OCI-LY3 (cell line): ENCODE data around the gene PITX2.

Experiments used
- H2AFZ ChIP-seq: fragments of 200-600, 300-600 bp; shearing (Covaris generic); 2 replicates; pipeline ENCODE4 v1.6.0; 2014; ENCODE audit warnings: antibody characterized with exemption, low read depth, low read length
- H3K27ac ChIP-seq: fragments of 200-600, 300-600 bp; sonication (generic); 2 replicates; pipeline ENCODE4 v1.5.1; 2014; ENCODE audit warnings: mild to moderate bottlenecking, low read length, moderate library complexity, mixed read lengths
- H3K27me3 ChIP-seq: fragments of 200-600, 300-600 bp; sonication (generic); 2 replicates; pipeline ENCODE4 v1.6.1; 2014; ENCODE audit warnings: low read depth, low read length, mixed read lengths
- H3K36me3 ChIP-seq: fragments of 200-600, 300-600 bp; sonication (generic); replicated peaks from 2 replicates; pipeline ENCODE3; 2014; ENCODE audit warnings: low read depth, low read length, mixed read lengths
- H3K4me1 ChIP-seq: fragments of 300-600, 200-600 bp; sonication (generic); 2 replicates; pipeline ENCODE4 v1.6.1; 2014; ENCODE audit warnings: low read length, mixed read lengths
- H3K4me2 ChIP-seq: fragments of 200-600, 300-600 bp; sonication (generic); 2 replicates; pipeline ENCODE4 v1.6.1; 2014; ENCODE audit warnings: low read length, mixed read lengths
- H3K4me3 ChIP-seq: fragments of 300-600, 200-600 bp; sonication (generic); 2 replicates; pipeline ENCODE4 v1.5.1; 2014; ENCODE audit warnings: antibody characterized with exemption, mild to moderate bottlenecking, low read length, moderate library complexity
- H3K79me2 ChIP-seq: fragments of 300-600, 200-600 bp; shearing (Covaris generic); 2 replicates; pipeline ENCODE4 v1.6.1; 2014; ENCODE audit warnings: mild to moderate bottlenecking, low read length, mixed read lengths
- H3K9ac ChIP-seq: fragments of 300-600, 200-600 bp; shearing (Covaris generic); 2 replicates; pipeline ENCODE4 v1.6.0; 2014; ENCODE audit warnings: mild to moderate bottlenecking, low read length, moderate library complexity
- H3K9me3 ChIP-seq: fragments of 200-600, 300-600 bp; shearing (Covaris generic); 2 replicates; pipeline ENCODE4 v1.6.1; 2014; ENCODE audit warnings: low read length, mixed read lengths; ENCODE audit not compliant: insufficient read depth
- H4K20me1 ChIP-seq: fragments of 200-600, 300-600 bp; sonication (generic); 2 replicates; pipeline ENCODE4 v1.6.1; 2016; ENCODE audit warnings: low read length, mixed read lengths; ENCODE audit not compliant: insufficient read depth
- CTCF ChIP-seq: fragments of 200-600, 300-600 bp; sonication (generic); IDR thresholded peaks from 2 replicates; pipeline ENCODE4 v1.5.1; 2014; ENCODE audit warnings: antibody characterized with exemption, low read length, low read depth
- EZH2phosphoT487 ChIP-seq: fragments of 200-600 bp; shearing (Covaris generic); IDR thresholded peaks from 2 replicates; pipeline ENCODE4 v1.6.1; 2018; ENCODE audit warnings: antibody characterized with exemption, mixed run types, low read depth

The PITX2 gene

GRCh38 chr4:110609044-110609750 lies 13.7 kb downstream of the PITX2 start:
- no peak for TF ChIP-seq CTCF
- TF ChIP-seq EZH2phosphoT487, result no peak
- Histone ChIP-seq H3K9ac (no peak overlapping the region), H3K79me2 (no peaks in the 10 kb centered on the region), H3K27me3 (no peaks in the 10 kb centered on the region), H3K4me3 (no peak overlapping the region), H3K36me3 (no peaks in the 10 kb centered on the region), H3K9me3 (no peaks in the 10 kb centered on the region), H3K4me2 (no peak overlapping the region), H3K27ac (no peak overlapping the region), H3K4me1 (no peaks in the 10 kb centered on the region), H2AFZ (no peak overlapping the region), H4K20me1 (no peaks in the 10 kb centered on the region)

- Histone ChIP-seq H3K9me3 (no peaks in the 10 kb centered on the region), H3K4me3 (no peak overlapping the region), H3K79me2 (no peaks in the 10 kb centered on the region), H3K9ac (no peak overlapping the region), H3K4me1 (no peaks in the 10 kb centered on the region), H4K20me1 (no peaks in the 10 kb centered on the region), H3K36me3 (no peaks in the 10 kb centered on the region), H2AFZ (no peak overlapping the region), H3K27ac (no peak overlapping the region), H3K27me3 (no peaks in the 10 kb centered on the region), H3K4me2 (no peak overlapping the region)
- TF ChIP-seq CTCF, result no peak
- no peak for TF ChIP-seq EZH2phosphoT487
These were observed 17.8 kb downstream of the PITX2 start for GRCh38 chr4:110605077-110605476.

GRCh38 chr4:110602061-110602460 lies 20.8 kb downstream of the PITX2 start:
- H3K36me3 ChIP-seq, result no peaks in the 10 kb centered on the region
- H3K27ac ChIP-seq, result no peak overlapping the region
- H3K27me3 ChIP-seq, result no peaks in the 10 kb centered on the region
- H3K9me3 ChIP-seq, result peaks cover 3% of the 10 kb centered on the region; the same call in 1 of the 2 replicates
- H4K20me1 ChIP-seq, result no peaks in the 10 kb centered on the region
- H3K9ac ChIP-seq, result no peak overlapping the region
- H3K4me3 ChIP-seq, result no peak overlapping the region
- no peaks in the 10 kb centered on the region for H3K4me1 ChIP-seq
- no peaks in the 10 kb centered on the region for H3K79me2 ChIP-seq
- H2AFZ ChIP-seq, result no peak overlapping the region
- no peak overlapping the region for H3K4me2 ChIP-seq
- TF ChIP-seq EZH2phosphoT487 (no peak), CTCF (no peak)

DNA sequence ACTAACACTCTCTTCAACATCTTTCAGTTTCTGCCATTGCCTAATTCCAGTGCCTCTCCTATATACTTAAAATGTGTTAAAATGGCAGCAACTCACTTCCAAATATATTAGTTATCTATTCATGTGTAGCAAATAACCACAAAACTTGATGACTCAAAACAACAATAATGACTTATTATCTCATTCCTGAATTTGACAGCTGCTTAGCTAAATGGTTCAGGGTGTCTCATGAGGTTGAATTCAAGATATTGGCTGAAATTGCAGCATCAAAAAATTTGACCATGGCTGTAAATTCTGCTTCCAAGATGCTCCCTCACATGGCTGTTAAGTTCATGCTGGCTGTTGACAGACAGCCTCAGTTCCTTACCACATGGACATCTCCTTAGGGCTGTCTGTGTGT lies 25.3 kb downstream of the PITX2 start:
- H4K20me1 ChIP-seq, result no peaks in the 10 kb centered on the region
- no peak overlapping the region for H3K4me3 ChIP-seq
- no peak overlapping the region for H3K4me2 ChIP-seq
- H2AFZ ChIP-seq, result no peak overlapping the region
- H3K9me3 ChIP-seq, result peaks cover 12% of the 10 kb centered on the region; the same call in 1 of the 2 replicates
- H3K79me2 ChIP-seq, result no peaks in the 10 kb centered on the region
- TF ChIP-seq CTCF, result no peak
- no peak overlapping the region for H3K27ac ChIP-seq
- no peaks in the 10 kb centered on the region for H3K4me1 ChIP-seq
- no peak overlapping the region for H3K9ac ChIP-seq
- no peaks in the 10 kb centered on the region for H3K27me3 ChIP-seq
- peaks cover 6% of the 10 kb centered on the region for H3K36me3 ChIP-seq
